Hepatocyte (in vitro differentiated cells): Measurements from ENCODE around the gene TBL2. TPM values are rescaled to one million over a fixed set of nuclear protein-coding genes. Genes with fewer than 3 reads are reported as not detected.
"Not testable (repeated sequence)": the region's sequence is repeated elsewhere in the genome, so short reads cannot be mapped to it uniquely, and the experiment has no call there.

Experiments
- DNase-seq: peaks from one replicate; pipeline ENCODE4 v3.0.0-alpha.2; 2016; ENCODE audit warnings: low spot score
- H2AFZ ChIP-seq: fragments of 200-600 bp; sonication (generic); 2 replicates; pipeline ENCODE4 v1.6.0; 2016; ENCODE audit warnings: antibody characterized with exemption, mild to moderate bottlenecking
- H3K27ac ChIP-seq: fragments of 200-600 bp; sonication (generic); 2 replicates; pipeline ENCODE4 v1.5.1; 2016; ENCODE audit warnings: mild to moderate bottlenecking
- H3K27me3 ChIP-seq: fragments of 200-600 bp; sonication (generic); 2 replicates; pipeline ENCODE4 v1.6.1; 2016
- H3K36me3 ChIP-seq: fragments of 200-600 bp; sonication (generic); replicated peaks from 2 replicates; pipeline ENCODE4 v1.5.1; 2016; ENCODE audit warnings: low read depth; ENCODE audit not compliant: insufficient read depth
- H3K4me1 ChIP-seq: fragments of 200-600 bp; sonication (generic); 2 replicates; pipeline ENCODE4 v1.5.1; 2016; ENCODE audit warnings: mild to moderate bottlenecking, moderate library complexity; ENCODE audit not compliant: insufficient read depth
- H3K4me2 ChIP-seq: fragments of 200-600 bp; sonication (generic); 2 replicates; pipeline ENCODE4 v1.6.0; 2016
- H3K4me3 ChIP-seq: fragments of 200-600 bp; sonication (generic); 2 replicates; pipeline ENCODE4 v1.5.1; 2016; ENCODE audit warnings: mild to moderate bottlenecking
- H3K79me2 ChIP-seq: fragments of 200-600 bp; sonication (generic); 2 replicates; pipeline ENCODE4 v1.6.0; 2017; ENCODE audit warnings: mild to moderate bottlenecking
- H3K9me2 ChIP-seq: fragments of 200-600 bp; sonication (generic); replicated peaks from 2 replicates; pipeline ENCODE4 v1.6.0; 2017; ENCODE audit warnings: mild to moderate bottlenecking; ENCODE audit not compliant: insufficient read depth
- H3K9me3 ChIP-seq: fragments of 200-600 bp; sonication (generic); 2 replicates; pipeline ENCODE4 v1.5.1; 2016; ENCODE audit warnings: low read depth, mild to moderate bottlenecking
- H4K20me1 ChIP-seq: fragments of 200-600 bp; sonication (generic); 2 replicates; pipeline ENCODE4 v1.6.0; 2016; ENCODE audit warnings: mild to moderate bottlenecking; ENCODE audit not compliant: insufficient read depth, poor library complexity, severe bottlenecking
- EZH2 ChIP-seq: fragments of 200-600 bp; sonication (generic); IDR thresholded peaks from 2 replicates; pipeline ENCODE4 v1.6.1; 2016; ENCODE audit warnings: antibody characterized with exemption, mild to moderate bottlenecking, borderline replicate concordance
- EZH2phosphoT487 ChIP-seq: fragments of 200-600 bp; sonication (generic); IDR thresholded peaks from one replicate; pipeline ENCODE4 v1.6.1; 2018; ENCODE audit warnings: antibody characterized with exemption, mild to moderate bottlenecking, low read depth, moderate library complexity; ENCODE audit not compliant: unreplicated experiment, severe bottlenecking
- WGBS: methylation state at CpG from one replicate; pipeline ENCODE4 v1.1.6; 2016; ENCODE audit warnings: low lambda C conversion rate; ENCODE audit errors: missing lambda C conversion rate; 5-methylcytosine and 5-hydroxymethylcytosine counted together
- polyA plus RNA-seq: library from polyadenylated mRNA; unstranded; fragments of >200 nt; fragmentation: Nextera tagmentation; extraction: Ambion mirVana; gene quantifications from 2 replicates; pipeline ENCODE4 v1.2.1, GENCODE V29; 2016
- total RNA-seq: library from RNA; depleted of rRNA; stranded (reverse); fragments of >200 nt; gene quantifications from 2 replicates; pipeline ENCODE4 v1.2.3, GENCODE V29; 2014
- TF ChIP-seq, protein P1 (sequence below): fragments of 200-600 bp; sonication (generic); IDR thresholded peaks from 2 replicates; pipeline ENCODE4 v1.5.1; 2016; ENCODE audit warnings: antibody characterized with exemption, mild to moderate bottlenecking; ENCODE audit not compliant: poor library complexity

The TBL2 gene
- total and polyA plus RNA-seq, 2 experiments from 2014 or later, result 55.5 to 73.6 TPM

DNA sequence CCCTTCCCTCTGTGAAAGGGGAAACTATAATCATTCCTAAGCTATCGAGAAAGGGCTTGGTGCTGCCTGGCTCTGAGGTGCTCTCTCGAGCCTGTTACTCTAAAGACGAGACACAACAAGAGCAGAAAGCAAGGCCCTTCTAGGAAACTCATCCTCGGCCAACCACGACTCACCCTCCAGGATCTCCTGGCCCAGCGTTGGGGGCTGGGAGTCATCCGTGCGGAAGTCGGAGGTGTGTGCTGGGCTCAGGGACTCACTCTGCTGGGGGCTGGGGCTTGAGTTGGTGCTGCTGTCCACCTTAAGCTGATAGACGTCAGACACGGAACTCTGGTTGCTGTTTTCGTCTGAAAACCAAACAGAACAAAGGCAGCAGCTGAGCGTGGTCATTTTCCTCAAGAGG, 38.7 kb downstream of the TBL2 start:
- Histone ChIP-seq H3K36me3 (peaks cover 4% of the 10 kb centered on the region), H3K4me3 (no peak overlapping the region), H3K27me3 (no peaks in the 10 kb centered on the region), H3K9me3 (no peaks in the 10 kb centered on the region), H3K4me2 (no peak overlapping the region), H3K79me2 (peaks cover 21% of the 10 kb centered on the region), H3K4me1 (no peaks in the 10 kb centered on the region), H3K27ac (no peak overlapping the region), H2AFZ (no peak overlapping the region), H4K20me1 (peaks cover 6% of the 10 kb centered on the region), H3K9me2 (no peaks in the 10 kb centered on the region)
- TF ChIP-seq, protein P1, sequence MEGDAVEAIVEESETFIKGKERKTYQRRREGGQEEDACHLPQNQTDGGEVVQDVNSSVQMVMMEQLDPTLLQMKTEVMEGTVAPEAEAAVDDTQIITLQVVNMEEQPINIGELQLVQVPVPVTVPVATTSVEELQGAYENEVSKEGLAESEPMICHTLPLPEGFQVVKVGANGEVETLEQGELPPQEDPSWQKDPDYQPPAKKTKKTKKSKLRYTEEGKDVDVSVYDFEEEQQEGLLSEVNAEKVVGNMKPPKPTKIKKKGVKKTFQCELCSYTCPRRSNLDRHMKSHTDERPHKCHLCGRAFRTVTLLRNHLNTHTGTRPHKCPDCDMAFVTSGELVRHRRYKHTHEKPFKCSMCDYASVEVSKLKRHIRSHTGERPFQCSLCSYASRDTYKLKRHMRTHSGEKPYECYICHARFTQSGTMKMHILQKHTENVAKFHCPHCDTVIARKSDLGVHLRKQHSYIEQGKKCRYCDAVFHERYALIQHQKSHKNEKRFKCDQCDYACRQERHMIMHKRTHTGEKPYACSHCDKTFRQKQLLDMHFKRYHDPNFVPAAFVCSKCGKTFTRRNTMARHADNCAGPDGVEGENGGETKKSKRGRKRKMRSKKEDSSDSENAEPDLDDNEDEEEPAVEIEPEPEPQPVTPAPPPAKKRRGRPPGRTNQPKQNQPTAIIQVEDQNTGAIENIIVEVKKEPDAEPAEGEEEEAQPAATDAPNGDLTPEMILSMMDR, result no peak
- TF ChIP-seq EZH2phosphoT487 (no peak), EZH2 (no peak)
- WGBS, result 90% methylated on average over 13 of the region's 13 CpGs
- no peak for DNase-seq

DNA sequence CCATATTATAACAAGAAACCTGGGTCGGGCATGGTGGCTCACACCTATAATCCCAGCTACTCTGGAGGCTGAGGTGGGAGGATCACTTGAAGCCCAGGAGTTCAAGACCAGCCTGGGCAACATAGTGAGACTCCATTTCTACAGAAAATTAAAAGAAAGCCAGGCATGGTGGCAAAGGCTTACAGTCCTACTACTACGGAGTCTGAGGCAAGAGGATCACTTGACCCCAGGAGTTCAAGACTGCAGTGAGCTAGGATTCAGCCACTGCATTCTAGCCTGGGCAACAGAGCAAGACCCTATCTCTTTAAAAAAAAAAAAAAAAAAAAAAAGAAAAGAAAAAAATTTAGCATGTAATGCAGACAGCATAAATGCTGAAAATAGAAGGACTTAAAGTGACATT, 39.9 kb downstream of the TBL2 start:
- H3K9me2 ChIP-seq, H3K4me1 ChIP-seq, H3K27ac ChIP-seq, H3K36me3 ChIP-seq, H4K20me1 ChIP-seq, H2AFZ ChIP-seq, H3K9me3 ChIP-seq, H3K4me3 ChIP-seq, H3K4me2 ChIP-seq, H3K27me3 ChIP-seq, DNase-seq: not testable (repeated sequence)
- peaks cover 11% of the 10 kb centered on the region for H3K79me2 ChIP-seq
- 98% methylated on average over 2 of the region's 2 CpGs for WGBS

DNA sequence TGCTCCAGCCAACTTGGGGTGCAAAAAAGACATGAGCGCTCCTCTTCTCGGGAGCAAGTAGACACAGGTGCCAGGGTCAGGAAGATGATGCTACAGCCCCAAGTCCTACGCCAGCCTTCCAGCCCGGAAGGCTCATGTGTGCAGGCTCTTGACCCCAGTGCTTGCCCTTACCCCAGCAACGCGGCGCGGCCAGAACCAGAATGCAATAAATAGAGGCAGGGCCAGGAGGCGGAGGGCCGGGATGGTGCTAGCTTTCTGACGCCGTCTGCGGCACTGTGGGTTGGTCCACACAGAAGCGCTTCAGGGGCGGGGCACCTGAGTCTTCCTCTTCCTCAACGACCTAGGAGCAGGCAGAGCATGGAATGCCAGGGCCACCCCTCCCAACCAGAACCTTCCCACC, 41.3 kb downstream of the TBL2 start:
- Histone ChIP-seq H3K9me3 (no peaks in the 10 kb centered on the region), H3K4me2 (no peak overlapping the region), H3K27me3 (no peaks in the 10 kb centered on the region), H3K79me2 (peaks cover 4% of the 10 kb centered on the region), H3K27ac (no peak overlapping the region), H3K9me2 (no peaks in the 10 kb centered on the region), H3K36me3 (peaks cover 4% of the 10 kb centered on the region), H3K4me3 (no peak overlapping the region), H4K20me1 (no peaks in the 10 kb centered on the region), H3K4me1 (no peaks in the 10 kb centered on the region), H2AFZ (no peak overlapping the region)
- 98% methylated on average over 15 of the region's 16 CpGs for WGBS
- TF ChIP-seq EZH2phosphoT487 (no peak), EZH2 (no peak)
- TF ChIP-seq, protein P1, result no peak
- DNase-seq, result no peak

DNA sequence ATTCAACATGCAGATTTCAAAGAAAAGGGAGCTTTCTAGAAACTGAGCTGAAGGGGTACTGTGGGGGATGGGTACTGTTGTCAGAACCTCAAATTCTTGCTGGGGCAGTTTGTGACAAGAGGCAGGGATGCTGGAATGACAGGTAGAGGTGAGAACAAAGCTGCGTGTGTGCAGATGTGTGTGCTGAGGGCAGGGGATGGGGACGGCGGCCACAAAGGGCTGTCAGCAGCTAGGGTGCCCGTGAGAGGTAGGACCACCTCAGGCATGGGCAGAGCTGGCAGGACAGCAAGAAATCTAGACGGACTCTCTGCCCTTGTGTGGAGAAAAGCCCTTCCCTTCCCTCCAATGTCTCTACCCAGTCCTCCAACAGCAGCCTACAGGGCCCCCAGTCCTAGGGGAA, 41.9 kb downstream of the TBL2 start:
- H3K9me2 ChIP-seq, result no peaks in the 10 kb centered on the region
- H3K4me2 ChIP-seq, result no peak overlapping the region
- no peaks in the 10 kb centered on the region for H3K27me3 ChIP-seq
- TF ChIP-seq EZH2 (no peak), EZH2phosphoT487 (no peak)
- TF ChIP-seq, protein P1, result no peak
- H4K20me1 ChIP-seq, result no peaks in the 10 kb centered on the region
- H2AFZ ChIP-seq, result no peak overlapping the region
- H3K36me3 ChIP-seq, result peaks cover 4% of the 10 kb centered on the region
- H3K9me3 ChIP-seq, result no peaks in the 10 kb centered on the region
- H3K4me1 ChIP-seq, result no peaks in the 10 kb centered on the region
- DNase-seq, result no peak
- no peaks in the 10 kb centered on the region for H3K79me2 ChIP-seq
- H3K4me3 ChIP-seq, result no peak overlapping the region
- no peak overlapping the region for H3K27ac ChIP-seq
- WGBS, result 67% methylated on average over 5 of the region's 5 CpGs

DNA sequence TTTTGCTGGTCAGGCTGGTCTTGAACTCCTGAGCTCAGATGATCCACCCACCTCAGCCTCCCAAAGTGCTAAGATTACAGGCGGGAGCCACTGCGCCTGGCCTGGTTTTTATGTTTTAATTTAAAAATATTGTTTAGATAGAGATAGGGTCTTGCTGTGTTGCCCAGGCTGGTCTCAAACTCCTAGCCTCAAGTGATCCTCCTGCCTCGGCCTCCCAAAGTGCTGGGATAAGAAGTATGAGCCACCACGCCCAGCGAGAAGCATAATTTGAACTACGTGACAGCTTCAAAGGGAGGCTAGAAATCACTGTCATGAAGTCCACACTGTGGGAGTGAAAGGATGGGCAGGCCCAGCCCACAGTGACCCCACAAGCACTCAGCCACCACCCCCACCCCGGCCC, 42.5 kb downstream of the TBL2 start:
- not testable (repeated sequence) for H3K4me2 ChIP-seq, H2AFZ ChIP-seq, DNase-seq, H3K36me3 ChIP-seq, H3K4me3 ChIP-seq, H3K9me2 ChIP-seq, H3K27ac ChIP-seq, H3K4me1 ChIP-seq, H3K79me2 ChIP-seq, H3K9me3 ChIP-seq, H3K27me3 ChIP-seq, H4K20me1 ChIP-seq
- 92% methylated on average over 7 of the region's 7 CpGs for WGBS
